Stimulated activated naive CD4-positive, alpha-beta T cell treated with Interleukin-2 at 50 U/mL for 16 hours (primary cell): ENCODE results near the gene KBTBD12.
A peak's percentile ranks its signal among the peaks of the same experiment; 100 is the strongest.
"Not testable (repeated sequence)": the region's sequence is repeated elsewhere in the genome, so short reads cannot be mapped to it uniquely, and the experiment has no call there.

Experiments used
- DNase-seq: peaks from one replicate; lab custom pipeline; 2025; lab: John Stamatoyannopoulos, UW

The KBTBD12 gene, protein sequence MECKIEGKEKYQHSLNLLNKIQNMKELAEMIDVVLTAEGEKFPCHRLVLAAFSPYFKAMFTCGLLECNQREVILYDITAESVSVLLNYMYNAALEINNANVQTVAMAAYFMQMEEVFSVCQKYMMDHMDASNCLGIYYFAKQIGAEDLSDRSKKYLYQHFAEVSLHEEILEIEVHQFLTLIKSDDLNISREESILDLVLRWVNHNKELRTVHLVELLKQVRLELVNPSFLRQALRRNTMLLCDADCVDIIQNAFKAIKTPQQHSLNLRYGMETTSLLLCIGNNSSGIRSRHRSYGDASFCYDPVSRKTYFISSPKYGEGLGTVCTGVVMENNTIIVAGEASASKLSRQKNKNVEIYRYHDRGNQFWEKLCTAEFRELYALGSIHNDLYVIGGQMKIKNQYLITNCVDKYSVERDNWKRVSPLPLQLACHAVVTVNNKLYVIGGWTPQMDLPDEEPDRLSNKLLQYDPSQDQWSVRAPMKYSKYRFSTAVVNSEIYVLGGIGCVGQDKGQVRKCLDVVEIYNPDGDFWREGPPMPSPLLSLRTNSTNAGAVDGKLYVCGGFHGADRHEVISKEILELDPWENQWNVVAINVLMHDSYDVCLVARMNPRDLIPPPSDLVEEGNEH

DNA sequence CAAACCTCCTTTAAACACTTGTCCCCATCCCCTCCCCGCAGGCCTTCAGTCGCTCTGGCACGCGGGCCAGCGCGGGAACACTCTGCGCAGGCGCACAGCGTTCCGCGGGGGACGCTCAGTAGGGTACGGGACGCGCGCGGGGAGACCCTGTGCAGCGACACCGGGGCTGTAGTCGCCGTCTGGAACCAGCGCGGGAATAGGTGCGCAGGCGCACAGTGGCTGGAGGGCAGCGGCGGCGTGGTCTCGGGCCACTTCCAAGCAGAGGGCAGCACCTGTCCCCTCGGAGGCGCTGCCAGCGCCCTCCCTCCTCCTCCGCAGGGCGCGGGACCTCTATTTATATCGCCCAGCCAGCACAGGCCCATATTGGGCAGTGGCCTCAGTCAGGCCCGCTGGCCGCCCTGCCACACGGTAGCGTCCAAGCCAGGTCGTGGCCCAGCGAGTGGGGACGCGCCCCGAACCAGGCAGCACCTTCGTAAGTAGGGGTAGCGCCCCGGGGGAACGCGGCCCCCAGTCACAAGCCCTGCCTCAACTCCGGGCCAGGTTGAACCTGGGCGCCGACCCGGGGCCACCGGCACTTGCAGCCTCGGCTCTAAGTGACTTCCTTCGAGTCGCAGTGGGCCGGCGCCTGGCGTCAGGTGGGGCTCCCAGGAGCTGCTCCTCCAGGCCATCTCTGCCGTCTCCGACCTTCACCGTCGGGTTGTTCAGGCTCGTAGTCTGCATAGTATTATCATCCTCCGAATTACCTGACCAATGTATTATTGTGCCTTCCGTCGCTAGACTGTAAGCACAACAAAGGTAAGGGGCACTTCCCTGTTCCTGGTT is at the start of gene KBTBD12:
KBTBD12 (plus strand) TSS at position 118 of the 822 bp plus-strand sequence. CDS start 7,830 bp downstream, outside the sequence.
- DNase-seq = no peak

- DNase-seq = no peak
These were observed 49.1 kb upstream of the KBTBD12 start for GRCh38 chr3:127865941-127866340.

GRCh38 chr3:127867412-127867811 is 47.6 kb upstream of the KBTBD12 start:
- DNase-seq = no peak

DNA sequence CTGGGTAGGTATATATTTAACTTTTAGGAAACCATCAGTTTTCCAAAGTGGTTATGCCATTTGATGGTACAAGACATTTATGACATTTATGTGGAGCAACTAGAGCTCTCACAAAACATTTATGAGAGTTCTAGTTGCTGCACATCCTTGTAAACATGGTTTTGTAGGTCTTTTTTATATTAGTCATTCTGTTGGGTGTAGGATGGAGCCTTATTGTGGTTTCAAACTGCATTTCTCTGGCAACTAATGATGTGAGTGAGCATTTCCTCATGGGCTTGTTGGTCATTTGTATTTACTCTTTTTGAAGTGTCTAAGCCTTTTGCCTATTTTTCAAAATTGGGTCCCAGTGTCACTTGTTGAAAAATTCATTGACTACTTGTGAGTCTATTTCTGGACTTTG is 47.0 kb upstream of the KBTBD12 start:
- DNase-seq = no peak

DNA sequence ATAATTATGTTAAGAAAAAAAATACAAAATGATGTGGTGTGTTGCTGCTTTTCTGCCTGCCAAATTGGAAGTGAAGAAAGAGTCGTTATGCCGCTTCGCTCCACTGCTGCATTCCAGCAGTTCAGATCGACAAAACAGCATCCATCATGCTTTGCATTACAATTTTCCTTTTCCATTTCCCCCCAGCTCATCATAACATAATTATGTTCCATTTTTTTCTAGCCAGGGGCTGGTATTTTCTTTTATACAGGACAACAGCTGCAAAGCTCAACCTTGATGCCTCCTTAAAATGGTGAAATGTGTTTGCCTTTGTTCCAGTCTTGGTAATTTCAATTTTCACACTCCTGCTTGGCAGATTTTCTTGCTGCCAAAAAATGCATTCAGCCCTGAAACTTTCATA is 44.9 kb upstream of the KBTBD12 start:
- DNase-seq = no peak

DNA sequence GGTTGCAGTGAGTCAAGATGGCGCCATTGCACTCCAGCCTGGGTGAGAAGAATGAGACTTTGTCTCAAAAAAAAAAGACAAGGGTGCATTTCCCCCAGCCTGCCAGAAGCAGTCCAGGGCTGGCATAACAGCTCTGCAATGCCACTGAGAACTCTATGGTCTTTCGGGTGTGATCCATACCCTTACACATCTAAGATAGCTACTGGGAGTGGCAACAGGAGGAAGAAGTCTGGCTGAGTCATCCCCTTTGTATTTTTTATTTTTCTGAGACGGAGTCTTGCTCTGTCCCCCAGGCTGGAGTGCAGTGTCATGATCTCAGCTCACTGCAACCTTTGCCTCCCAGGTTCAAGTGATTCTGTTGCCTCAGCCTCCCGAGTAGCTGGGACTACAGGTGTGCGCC is 40.9 kb upstream of the KBTBD12 start:
- DNase-seq = not testable (repeated sequence)

DNA sequence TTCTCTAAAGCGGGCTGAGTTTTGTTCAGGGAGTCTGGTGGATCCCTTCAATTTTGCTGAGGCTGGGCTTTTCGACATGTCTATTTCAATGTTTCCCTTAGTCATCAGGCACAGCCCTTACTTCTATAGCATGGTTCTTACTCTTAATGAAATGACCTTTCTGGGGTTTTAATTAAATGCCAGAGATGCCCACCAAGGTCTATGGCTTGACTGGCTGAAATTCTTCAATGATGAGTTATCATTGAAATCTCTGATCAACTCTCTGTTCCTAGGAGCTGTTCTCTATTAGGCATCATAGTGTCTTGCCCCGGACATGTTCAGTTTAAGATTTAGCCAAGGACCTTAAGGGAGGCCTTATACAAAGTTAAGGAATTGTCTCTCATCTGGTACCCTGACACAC is 33.4 kb upstream of the KBTBD12 start:
- DNase-seq = no peak

GRCh38 chr3:127884041-127884440 is 31.0 kb upstream of the KBTBD12 start:
- no peak for DNase-seq

- DNase-seq = no peak
These were observed 28.6 kb upstream of the KBTBD12 start for GRCh38 chr3:127886231-127886955.

DNA sequence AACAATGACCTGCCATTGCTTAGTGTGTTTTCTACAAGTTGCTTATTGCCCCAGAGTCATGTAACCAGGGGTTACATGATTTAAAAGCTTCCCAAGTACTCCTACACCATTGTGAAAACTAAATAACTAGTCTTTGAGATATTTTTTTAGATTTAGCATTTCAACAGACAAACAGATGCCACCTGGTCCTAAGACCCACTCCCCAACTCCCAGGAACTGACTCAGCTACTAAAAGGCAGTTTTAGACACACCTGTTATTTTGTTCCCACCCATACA is 28.1 kb upstream of the KBTBD12 start:
- DNase-seq = no peak

DNA sequence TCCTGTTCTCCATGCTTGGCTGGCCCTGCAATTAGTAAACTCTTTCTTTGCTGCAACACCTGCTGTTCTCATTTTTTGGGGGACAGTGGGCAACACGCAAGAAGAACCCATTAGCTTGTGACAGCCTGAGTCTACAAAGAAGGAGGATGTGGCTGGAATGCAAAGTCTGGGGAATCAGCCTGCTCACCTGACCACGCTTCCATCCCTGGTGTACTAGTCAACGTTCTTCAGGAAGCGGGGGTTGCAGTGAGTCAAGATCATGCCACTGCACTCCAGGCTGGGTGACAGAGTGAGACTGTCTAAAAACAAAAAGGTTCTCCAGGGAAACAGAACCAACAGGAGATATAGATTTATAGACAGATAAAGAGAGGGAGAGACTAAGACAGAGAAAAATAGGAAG is 27.7 kb upstream of the KBTBD12 start:
- DNase-seq = no peak

- no peak for DNase-seq
These were observed 26.9 kb upstream of the KBTBD12 start for GRCh38 chr3:127888156-127888555.

- DNase-seq = no peak
These were observed 26.4 kb upstream of the KBTBD12 start for GRCh38 chr3:127888564-127889107.

DNA sequence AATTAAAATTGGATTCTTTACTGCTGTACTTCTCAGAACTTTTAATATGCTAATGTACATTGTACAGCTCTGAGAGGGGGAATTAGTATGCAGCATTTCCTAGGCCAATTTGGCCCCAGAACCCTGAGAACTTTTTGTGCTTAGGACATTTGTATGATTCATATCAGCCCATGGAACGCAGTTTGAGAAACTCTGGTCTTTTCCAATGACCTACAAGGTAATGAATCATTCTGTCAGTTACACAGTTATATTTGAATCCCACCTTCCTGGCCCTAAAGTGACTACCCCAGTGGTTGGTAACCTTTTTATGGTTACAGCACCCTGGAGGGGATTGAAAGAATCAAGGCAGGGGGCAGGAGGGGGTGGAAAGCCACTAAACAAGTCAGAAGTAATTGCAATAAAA is 25.6 kb upstream of the KBTBD12 start:
- DNase-seq = no peak

GRCh38 chr3:127889976-127890650 is 24.9 kb upstream of the KBTBD12 start:
- no peak for DNase-seq

DNA sequence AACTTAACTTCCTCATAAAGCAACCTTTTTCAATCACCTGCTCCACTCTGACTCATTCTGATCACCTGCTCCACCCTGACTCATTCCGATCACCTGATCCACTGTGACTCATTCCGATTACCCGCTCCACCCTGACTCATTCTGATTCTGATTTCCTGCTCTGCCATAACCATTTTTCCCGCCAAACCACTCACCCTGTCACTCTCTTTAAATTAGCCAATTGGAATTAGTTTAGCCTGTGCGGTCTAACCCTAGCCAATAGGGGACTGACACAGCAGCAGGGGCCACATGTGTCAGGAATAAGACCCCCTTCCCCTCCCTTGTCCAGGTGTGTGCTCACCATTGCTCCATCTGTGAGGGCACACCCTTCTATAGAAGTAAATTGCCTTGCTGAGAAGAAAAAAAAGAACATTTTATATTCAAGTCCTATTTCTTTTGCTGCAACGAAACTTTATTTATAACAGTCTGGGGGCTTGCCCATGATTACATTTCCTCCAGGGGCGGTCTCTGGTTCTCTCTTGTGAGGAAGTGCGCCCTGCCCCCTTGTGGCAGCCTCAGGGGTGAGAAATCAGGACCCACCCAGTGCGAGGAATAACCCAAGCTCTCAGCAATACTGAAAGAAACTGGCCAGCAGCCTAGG is 24.3 kb upstream of the KBTBD12 start:
- DNase-seq = peak; percentile 6

GRCh38 chr3:127894481-127894880 is 20.6 kb upstream of the KBTBD12 start:
- DNase-seq = no peak

GRCh38 chr3:127899200-127899599 is 15.8 kb upstream of the KBTBD12 start:
- DNase-seq = no peak

GRCh38 chr3:127899766-127900165 is 15.3 kb upstream of the KBTBD12 start:
- no peak for DNase-seq

DNA sequence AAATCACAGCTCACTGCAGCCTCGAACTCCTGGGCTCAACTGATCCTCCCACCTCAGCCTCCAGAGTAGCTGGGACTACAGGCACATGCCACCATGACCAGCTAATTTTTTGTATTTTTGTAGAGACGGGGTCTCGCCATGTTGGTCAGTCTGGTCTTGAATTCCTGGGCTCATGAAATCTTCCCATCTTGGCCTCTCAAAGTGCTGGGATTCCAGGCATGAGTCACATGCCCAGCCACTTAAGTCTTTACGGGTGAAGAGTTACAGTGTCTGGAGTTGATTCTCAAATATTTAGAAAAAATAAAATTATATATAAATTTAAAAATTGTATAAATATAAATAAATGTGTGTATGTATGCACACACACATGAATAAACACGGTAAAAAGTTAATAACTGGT is 14.5 kb upstream of the KBTBD12 start:
- no peak for DNase-seq

DNA sequence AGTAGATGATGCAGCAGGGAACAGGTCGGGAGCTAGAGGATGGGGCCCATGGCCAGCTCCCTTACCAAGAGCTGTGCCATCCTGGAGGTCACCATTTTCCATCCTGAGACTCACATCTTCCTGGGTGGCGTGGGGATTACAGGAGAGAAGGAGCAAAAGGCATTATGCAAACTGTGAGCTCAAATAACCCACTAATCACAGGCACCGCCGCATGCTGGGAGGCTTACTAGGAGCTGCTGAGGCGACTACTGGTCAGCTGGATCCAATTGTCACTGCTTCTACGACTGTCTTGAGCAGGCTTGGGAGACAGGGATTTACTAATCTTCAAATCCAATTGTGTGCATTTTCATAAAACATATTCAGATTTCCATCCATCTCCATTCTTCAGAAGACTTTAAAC is 12.5 kb upstream of the KBTBD12 start:
- no peak for DNase-seq
